DOHH2 (cell line): ENCODE data around the gene ZIK1.

Experiments used
- EZH2phosphoT487 ChIP-seq: fragments of 200-600 bp; sonication (generic); IDR thresholded peaks from 2 replicates; pipeline ENCODE4 v1.6.1; 2017; ENCODE audit warnings: borderline replicate concordance, mild to moderate bottlenecking, antibody characterized with exemption, low read length, moderate library complexity, mixed read lengths
- TF ChIP-seq, protein P1 (sequence below): fragments of 200-600 bp; sonication (generic); IDR thresholded peaks from one replicate; pipeline ENCODE4 v1.5.1; 2014; ENCODE audit warnings: antibody characterized with exemption, mild to moderate bottlenecking, low read depth, low read length; ENCODE audit not compliant: poor library complexity, severe bottlenecking

GRCh38 chr19:57537953-57538547 lies 45.9 kb upstream of the ZIK1 start:
- TF ChIP-seq, protein P1, sequence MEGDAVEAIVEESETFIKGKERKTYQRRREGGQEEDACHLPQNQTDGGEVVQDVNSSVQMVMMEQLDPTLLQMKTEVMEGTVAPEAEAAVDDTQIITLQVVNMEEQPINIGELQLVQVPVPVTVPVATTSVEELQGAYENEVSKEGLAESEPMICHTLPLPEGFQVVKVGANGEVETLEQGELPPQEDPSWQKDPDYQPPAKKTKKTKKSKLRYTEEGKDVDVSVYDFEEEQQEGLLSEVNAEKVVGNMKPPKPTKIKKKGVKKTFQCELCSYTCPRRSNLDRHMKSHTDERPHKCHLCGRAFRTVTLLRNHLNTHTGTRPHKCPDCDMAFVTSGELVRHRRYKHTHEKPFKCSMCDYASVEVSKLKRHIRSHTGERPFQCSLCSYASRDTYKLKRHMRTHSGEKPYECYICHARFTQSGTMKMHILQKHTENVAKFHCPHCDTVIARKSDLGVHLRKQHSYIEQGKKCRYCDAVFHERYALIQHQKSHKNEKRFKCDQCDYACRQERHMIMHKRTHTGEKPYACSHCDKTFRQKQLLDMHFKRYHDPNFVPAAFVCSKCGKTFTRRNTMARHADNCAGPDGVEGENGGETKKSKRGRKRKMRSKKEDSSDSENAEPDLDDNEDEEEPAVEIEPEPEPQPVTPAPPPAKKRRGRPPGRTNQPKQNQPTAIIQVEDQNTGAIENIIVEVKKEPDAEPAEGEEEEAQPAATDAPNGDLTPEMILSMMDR, result no peak
- TF ChIP-seq EZH2phosphoT487, result no peak
